Raji (cell line): ENCODE data around the gene PRAME.

Experiments used
- POLR2A ChIP-seq: IDR thresholded peaks from 2 replicates; pipeline ENCODE4 v1.6.1; 2011; ENCODE audit warnings: low read depth, low read length, control low read depth; ENCODE audit not compliant: insufficient read depth

The PRAME gene

DNA sequence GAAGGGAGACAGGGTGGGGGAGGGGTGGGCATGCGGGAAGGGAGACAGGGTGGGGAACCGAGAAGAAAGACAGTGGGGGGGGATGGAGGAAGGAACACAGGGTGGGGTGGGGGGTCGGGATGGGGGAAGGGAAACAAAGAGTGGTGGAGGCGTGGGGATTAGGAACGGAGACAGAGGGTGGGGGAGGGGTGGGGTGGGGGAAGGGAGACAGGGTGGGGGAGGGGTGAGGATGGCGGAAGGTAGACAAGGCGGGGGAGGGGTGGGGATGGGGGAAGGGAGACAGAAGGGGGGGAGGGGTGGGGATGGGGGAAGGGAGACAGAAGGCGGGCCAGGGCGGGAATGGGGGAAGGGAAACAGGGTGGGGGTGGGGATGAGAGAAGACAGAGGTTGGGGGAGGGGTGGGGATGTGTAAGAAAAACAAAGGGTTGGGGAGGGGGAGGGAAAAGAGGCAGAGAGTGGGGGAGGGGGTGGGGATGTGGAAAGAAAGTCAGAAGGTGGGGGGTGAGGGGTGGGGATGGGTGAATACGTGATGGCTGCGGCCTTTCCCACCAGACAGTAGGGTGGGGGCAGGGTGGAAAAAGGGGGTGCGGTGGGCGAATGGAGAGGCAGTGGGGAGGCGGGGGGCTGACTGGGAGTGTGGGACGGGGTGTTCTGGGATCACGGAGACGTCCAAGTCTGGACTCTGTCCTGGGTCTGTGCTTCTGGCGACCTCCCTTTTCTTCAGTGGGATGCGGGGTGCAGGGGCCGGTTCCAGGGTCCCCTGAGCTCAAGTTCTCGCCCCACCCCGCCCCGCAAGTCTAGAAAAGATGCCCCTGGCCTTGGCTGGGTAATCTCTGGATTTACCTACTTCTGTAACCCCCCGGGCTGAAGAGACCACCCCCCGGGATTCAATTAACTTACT lies 744 bp downstream of the PRAME start:
- TF ChIP-seq POLR2A, result no peak

DNA sequence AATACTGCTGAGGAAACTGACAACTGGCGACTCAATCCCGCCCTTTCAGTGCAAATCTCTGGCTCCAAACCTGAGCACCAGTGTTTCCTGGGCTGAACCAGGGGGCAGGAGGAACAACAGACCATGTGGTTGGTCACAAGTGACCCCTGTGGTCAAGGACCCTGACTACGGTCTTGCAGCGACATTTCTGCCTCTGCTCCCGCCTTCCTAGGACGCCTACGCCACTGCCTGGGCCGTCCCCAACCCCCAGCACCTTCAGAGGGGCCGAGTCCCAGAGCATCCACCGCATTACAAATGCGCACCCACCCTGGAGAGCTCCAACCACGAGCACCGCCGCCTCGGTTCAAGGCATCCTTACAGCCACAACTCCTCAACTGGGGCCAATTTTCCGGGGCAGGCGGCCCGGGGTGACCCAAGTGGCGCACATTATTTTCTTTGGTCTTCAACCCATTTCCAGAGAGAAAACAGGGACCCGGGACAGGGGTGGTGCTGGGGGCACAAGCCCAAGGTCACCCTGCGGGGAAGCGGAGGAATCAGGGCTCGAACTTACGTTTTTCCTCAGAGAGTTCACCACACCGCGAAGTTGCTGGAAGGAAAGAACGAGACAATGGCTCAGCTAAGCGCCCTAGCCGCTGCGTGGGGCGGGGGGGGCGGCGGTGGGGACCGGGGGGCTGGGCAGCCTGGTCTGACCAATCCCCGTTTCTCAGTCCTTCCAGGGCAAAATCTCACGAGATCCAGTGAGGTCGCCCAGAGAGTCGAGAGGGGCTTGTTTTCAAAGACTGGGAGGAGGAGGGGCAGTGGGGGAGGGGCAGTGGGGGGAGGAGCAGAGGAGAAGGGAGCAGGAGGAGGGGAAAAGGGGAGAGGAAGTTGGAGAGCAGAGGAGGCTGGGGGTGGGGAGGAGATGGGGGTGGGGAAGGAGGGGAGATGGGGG lies 1.8 kb downstream of the PRAME start:
- TF ChIP-seq POLR2A, result no peak

DNA sequence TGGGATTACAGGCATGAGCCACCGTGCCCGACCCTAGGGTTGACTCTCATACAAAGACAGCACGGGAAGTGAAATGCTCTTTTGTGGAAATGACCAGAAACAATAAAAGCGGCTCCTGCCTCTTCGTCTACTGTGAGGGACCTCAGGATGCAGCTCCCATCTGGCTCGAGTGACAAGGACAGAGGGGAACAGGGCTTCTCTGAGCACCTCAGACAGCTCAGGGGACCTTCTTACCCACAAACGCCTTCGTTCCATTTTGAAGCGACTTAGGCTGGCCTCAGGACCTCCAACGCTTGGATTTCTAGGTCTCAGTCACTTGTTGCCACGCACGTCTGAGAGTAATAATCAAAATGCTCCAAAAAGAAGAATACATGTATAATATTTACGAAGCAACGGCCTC lies 2.5 kb downstream of the PRAME start:
- no peak for TF ChIP-seq POLR2A

- no peak for TF ChIP-seq POLR2A
These were observed 3.5 kb downstream of the PRAME start for GRCh38 chr22:22555596-22555995.

- TF ChIP-seq POLR2A, result no peak
These were observed 4.3 kb downstream of the PRAME start for GRCh38 chr22:22554587-22555284.

- no peak for TF ChIP-seq POLR2A
These were observed 5.1 kb downstream of the PRAME start for GRCh38 chr22:22553735-22554586.

- no peak for TF ChIP-seq POLR2A
These were observed 5.9 kb downstream of the PRAME start for GRCh38 chr22:22553141-22553540.

DNA sequence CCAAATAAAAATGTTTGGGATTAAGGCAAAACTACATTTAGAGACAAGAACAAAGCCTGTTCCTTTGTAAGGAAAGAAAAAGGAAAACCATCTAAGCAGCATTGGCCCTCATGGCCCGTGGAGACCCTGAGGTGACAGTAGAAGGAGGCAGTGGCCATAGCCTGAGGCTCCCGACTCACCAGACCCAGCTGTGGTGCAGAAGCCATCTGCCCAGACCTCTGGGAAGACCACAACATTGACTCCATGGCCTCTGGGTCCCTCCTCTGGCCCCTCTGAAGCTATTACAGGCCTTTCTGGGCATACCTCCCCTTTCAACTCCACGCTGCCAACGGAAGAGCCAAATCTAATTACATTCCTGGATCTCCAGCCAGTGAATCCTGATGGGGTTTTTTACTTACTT lies 6.4 kb downstream of the PRAME start:
- no peak for TF ChIP-seq POLR2A

GRCh38 chr22:22550789-22551434 lies 8.2 kb downstream of the PRAME start:
- no peak for TF ChIP-seq POLR2A

DNA sequence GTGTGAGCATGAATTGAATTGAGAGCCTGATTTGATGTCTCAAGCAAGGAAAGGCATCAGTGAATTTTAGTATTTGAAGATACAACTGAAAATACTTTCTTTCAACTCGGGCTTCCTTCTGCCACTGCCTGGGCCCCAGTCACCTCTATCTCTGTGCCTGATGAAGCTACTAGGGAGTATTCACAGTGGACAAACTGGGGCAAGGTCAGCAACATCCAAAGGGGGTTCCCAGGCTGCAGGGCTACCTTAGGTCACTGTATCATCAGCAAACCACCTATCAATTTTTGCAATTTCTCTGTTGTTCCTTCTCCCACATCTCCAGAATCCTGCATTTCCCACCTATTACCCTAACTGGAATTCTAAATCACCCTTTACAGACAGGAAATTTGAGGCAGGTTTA lies 10.2 kb downstream of the PRAME start:
- no peak for TF ChIP-seq POLR2A

DNA sequence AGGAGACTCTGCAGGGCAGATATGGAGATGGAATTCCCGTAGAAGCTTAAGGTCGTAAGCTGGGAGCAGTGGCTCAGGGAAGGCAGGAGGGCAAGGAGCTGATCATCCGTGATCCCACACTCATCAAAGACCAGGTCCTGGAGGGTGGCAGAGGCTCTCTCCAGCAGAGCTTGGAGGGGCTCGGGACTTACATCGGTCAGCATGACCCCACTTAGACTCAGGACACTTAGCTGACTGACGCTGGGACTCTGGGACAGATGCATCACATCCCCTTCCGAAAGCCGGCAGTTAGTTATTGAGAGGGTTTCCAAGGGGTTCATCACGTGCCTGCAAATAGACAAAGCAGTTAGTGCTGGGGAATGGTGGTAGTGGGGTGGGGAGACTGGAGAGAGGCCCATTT lies 10.7 kb downstream of the PRAME start:
- no peak for TF ChIP-seq POLR2A

DNA sequence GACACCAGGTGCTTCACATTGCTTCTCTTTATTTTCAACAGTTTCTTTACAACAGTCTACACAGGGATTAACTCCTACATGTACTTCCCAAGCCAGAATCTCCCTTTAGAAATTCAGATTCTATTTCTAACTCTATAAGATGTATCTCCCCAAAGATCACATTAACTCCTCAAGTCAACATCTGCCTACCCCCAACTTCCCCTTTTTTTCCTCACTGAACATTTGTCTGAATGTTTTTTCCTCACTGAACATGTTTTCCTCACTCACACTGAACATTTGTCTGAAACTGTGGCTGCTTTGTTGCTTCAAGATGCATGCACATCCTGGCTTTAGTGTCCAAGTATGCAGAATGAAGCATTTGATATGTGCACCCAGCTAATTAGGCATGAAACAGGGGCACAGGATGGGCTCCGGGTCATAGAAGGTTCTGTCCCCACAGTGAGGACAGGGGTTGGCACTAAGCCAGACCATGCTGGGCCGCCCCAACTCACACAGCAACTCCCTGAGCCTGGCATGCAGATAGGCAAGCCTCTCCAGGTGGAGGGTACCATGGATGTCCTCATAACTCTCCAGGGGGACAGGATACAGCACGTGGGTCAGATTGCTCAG lies 11.3 kb downstream of the PRAME start:
- TF ChIP-seq POLR2A, result no peak

GRCh38 chr22:22547226-22547625 lies 11.8 kb downstream of the PRAME start:
- no peak for TF ChIP-seq POLR2A
